Neutrophil (primary cell): ENCODE results near the gene WDFY3.

Experiments
- H3K27ac ChIP-seq: fragments of 200-600 bp; sonication (generic); 2 replicates; pipeline ENCODE4 v1.5.1; 2016; ENCODE audit warnings: mild to moderate bottlenecking, moderate library complexity
- H3K27me3 ChIP-seq: fragments of 200-600 bp; sonication (generic); 2 replicates; pipeline ENCODE4 v1.6.0; 2016; ENCODE audit warnings: mild to moderate bottlenecking
- H3K36me3 ChIP-seq: fragments of 200-600 bp; sonication (generic); 2 replicates; pipeline ENCODE4 v1.5.1; 2017
- H3K4me1 ChIP-seq, 2 experiments: fragments of 200-600 bp in 1 of 2; sonication (generic) in 1 of 2; 1 replicate in 1 of 2; 2 replicates in 1 of 2; pipeline versions ENCODE4 v1.5.1 to v1.6.1; 2013 to 2016; ENCODE audit warnings: low read depth in 1 of 2, low read length in 1 of 2, mild to moderate bottlenecking in 1 of 2, moderate library complexity in 1 of 2; ENCODE audit not compliant: control insufficient read depth in 1 of 2, insufficient read depth in 1 of 2
- H3K4me3 ChIP-seq, 2 experiments: fragments of 200-600 bp in 1 of 2; sonication (generic) in 1 of 2; 1 replicate in 1 of 2; 2 replicates in 1 of 2; pipeline ENCODE4 v1.5.1; 2013 to 2016; ENCODE audit warnings: low read depth in 1 of 2, low read length in 1 of 2, mild to moderate bottlenecking in 1 of 2, moderate library complexity in 1 of 2
- H3K9me3 ChIP-seq: fragments of 200-600 bp; sonication (generic); 2 replicates; pipeline ENCODE4 v1.5.1; 2016
- TF ChIP-seq, protein P1 (sequence below): fragments of 200-600 bp; sonication (generic); IDR thresholded peaks from 2 replicates; pipeline ENCODE4 v1.5.1; 2016; ENCODE audit warnings: antibody characterized with exemption

Gene WDFY3

DNA sequence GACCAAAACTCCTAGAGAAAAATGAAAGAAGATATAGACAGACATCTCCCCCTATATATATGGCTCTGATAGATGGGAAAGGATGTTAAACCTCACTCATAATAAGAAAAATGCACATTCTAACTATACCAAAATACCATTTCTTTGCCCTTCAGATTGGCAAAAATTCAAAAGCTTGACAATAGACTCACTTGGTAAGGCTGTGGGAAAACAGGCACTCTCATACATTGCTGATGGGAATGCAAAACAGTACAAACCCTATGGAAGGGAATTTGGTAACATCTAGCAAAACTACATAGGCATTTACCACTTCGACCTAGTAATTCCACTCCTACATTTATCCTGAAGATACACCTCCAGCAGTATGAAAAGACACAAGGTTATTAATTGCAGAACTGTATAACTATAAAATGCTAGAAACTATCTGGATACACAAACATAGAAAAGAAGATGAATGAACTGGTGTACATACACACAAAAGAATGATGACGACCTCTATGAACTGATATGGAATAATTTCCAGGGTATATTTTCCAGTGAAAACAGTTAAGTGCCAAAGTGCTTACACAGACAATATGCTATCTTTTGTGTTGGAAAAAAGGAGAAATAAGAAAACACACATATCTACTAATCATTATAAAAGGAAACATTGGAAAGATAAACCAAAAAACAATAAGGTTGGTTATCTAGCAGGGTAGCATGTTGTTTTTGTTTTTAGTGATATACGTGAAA is 48.5 kb downstream of the WDFY3 start:
- no peaks in the 10 kb centered on the region for H3K9me3 ChIP-seq
- H3K27me3 ChIP-seq: no peaks in the 10 kb centered on the region
- H3K27ac ChIP-seq: no peak overlapping the region
- TF ChIP-seq, protein P1, sequence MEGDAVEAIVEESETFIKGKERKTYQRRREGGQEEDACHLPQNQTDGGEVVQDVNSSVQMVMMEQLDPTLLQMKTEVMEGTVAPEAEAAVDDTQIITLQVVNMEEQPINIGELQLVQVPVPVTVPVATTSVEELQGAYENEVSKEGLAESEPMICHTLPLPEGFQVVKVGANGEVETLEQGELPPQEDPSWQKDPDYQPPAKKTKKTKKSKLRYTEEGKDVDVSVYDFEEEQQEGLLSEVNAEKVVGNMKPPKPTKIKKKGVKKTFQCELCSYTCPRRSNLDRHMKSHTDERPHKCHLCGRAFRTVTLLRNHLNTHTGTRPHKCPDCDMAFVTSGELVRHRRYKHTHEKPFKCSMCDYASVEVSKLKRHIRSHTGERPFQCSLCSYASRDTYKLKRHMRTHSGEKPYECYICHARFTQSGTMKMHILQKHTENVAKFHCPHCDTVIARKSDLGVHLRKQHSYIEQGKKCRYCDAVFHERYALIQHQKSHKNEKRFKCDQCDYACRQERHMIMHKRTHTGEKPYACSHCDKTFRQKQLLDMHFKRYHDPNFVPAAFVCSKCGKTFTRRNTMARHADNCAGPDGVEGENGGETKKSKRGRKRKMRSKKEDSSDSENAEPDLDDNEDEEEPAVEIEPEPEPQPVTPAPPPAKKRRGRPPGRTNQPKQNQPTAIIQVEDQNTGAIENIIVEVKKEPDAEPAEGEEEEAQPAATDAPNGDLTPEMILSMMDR: no peak
- H3K36me3 ChIP-seq: no peaks in the 10 kb centered on the region
- H3K4me1 ChIP-seq: peaks cover 51 to 54% of the 10 kb centered on the region in 2 experiments
- H3K4me3 ChIP-seq: no peak overlapping the region

DNA sequence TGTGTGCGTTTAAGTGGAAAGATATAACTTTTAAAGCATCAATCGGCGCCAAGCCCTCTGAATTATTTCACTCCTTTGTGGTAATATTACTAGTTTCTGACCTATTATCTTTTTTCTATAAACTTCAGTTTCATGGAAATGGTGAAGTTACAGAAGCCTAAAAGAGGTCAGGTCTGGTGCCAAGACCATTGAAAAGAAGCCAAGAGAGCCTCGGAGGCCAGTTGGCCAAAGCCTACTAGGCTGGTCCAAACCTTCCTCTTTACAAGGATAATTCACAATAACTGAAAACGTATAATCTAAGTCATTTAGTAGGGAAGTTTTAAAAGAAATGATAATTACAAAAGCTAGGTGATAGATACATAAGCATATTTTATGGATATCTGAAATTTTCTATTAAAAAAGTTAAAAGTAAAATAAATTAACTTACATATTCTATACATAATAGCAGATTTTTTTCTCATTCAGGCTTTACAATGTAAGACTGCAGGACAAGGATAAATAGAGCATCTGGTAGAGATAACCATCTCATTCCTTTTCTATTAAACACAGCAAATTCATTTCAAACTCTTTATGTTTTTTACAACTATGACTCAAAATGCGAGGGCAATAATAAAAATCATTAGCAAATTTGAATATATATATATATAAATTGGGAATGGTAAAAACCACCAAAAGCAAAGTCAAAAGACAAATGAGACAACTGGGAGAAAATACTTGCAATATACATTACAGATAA is 49.2 kb downstream of the WDFY3 start:
- TF ChIP-seq, protein P1: no peak
- no peaks in the 10 kb centered on the region for H3K27me3 ChIP-seq
- no peaks in the 10 kb centered on the region for H3K9me3 ChIP-seq
- H3K4me3 ChIP-seq: no peak overlapping the region
- no peaks in the 10 kb centered on the region for H3K36me3 ChIP-seq
- no peak overlapping the region for H3K27ac ChIP-seq
- peaks cover 58 to 61% of the 10 kb centered on the region in 2 experiments for H3K4me1 ChIP-seq

DNA sequence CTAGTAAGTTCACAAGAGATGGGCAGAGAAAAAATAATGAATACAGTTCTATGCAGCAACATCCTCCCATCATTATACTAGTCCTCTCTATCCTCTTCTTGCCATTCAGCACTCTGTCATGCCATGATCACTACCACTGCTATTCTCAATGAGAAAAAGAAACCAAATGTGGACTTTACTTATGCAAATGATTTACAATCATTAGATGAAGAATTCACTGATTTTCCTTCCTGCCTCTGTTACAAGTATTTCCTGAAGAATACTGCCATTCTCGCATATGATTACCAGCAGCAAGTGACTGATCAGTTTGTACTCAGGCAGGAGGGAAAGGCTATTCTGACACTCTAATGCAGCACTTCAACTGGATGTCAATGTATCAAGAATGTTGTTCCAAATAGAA is 50.3 kb downstream of the WDFY3 start:
- Histone ChIP-seq H3K27ac (peak overlapping the region; percentile 73), H3K36me3 (peaks cover 7% of the 10 kb centered on the region), H3K4me3 (no peak overlapping the region), H3K27me3 (no peaks in the 10 kb centered on the region), H3K4me1 (peaks cover 63 to 65% of the 10 kb centered on the region in 2 experiments), H3K9me3 (no peaks in the 10 kb centered on the region)
- TF ChIP-seq, protein P1: no peak

DNA sequence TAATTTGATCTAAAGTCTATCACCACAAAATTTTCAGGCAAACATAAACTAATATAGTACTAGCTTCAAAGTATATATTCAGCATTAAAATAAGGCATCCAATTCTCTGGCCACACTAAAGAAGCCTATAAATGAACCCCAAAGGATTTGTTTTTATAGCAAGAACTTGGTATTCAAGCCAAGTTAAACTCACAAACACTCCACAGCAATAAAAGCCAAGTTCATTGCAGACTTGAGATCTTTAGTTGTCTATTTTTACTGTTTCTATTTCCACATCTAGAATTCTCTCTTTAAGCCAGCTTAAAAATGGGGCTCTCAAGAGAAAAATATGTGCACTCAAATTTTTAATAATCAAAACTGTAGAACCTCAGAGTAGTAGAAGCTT is 51.1 kb downstream of the WDFY3 start:
- Histone ChIP-seq H3K27ac (peak overlapping the region; percentile 73), H3K9me3 (no peaks in the 10 kb centered on the region)
- TF ChIP-seq, protein P1: no peak

DNA sequence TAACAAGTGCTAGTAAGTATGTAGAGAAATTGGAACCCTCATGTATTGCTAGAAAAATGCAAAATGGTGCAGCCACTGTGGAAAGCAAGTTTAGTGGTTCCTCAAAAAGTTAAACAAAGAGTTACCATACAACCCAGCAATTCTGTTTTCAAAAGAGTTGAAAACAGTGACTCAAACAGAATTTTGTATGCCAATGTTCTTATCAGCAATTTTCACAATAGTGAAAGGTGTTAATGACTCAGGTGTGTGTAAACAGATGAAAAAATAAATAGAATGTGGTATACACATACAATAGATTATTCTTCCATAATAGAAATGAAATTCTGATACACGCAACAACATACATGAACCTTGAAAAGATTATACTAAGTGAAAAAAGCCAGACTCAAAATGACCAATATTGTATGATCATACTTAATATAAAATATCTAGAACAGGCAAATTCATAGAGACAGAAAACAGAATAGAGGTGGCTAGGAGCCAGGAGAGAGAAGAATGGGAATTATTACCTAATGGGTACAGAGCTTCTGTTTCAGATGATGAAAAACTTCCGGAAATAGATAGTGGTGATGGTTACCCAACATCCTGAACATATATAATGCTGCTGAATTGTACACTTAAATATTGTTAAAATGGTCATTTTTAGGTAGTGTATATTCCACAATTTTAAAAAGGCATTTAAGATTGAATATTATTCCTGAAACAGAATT is 51.6 kb downstream of the WDFY3 start:
- TF ChIP-seq, protein P1: no peak
- peak overlapping the region; percentile 73 for H3K27ac ChIP-seq
- peaks cover 49 to 57% of the 10 kb centered on the region in 2 experiments for H3K4me1 ChIP-seq
- no peaks in the 10 kb centered on the region for H3K9me3 ChIP-seq
- peaks cover 7% of the 10 kb centered on the region for H3K36me3 ChIP-seq
- no peaks in the 10 kb centered on the region for H3K27me3 ChIP-seq
- H3K4me3 ChIP-seq: peak overlapping the region in 1 of 2 experiments; percentile 16

More for the DNA sequence above, 51.1 kb downstream of the WDFY3 start:
- Histone ChIP-seq H3K4me1 (peaks cover 54 to 60% of the 10 kb centered on the region in 2 experiments), H3K36me3 (peaks cover 7% of the 10 kb centered on the region), H3K4me3 (peak overlapping the region in 1 of 2 experiments; percentile 16), H3K27me3 (no peaks in the 10 kb centered on the region)
